K562 (cell line): ENCODE measurements around the gene FCHSD1. TPM values are rescaled to one million over a fixed set of nuclear protein-coding genes. Genes with fewer than 3 reads are reported as not detected.
A peak's percentile ranks its signal among the peaks of the same experiment; 100 is the strongest.

Experiments used
- ARID3B ChIP-seq: fragments of 250-450 bp; sonication (Bioruptor Pico); IDR thresholded peaks from 2 replicates; pipeline ENCODE4 v1.4.0; 2020; ENCODE audit warnings: borderline replicate concordance
- ARID4B ChIP-seq: sonication (generic); formaldehyde crosslinking; IDR thresholded peaks from 2 replicates; pipeline ENCODE4 v1.8.0; 2022; ENCODE audit warnings: mild to moderate bottlenecking, missing genetic modification reagents
- BRCA1 ChIP-seq, 2 experiments: fragments of 450-650 bp in 1 of 2; sonication (generic) in 1 of 2; formaldehyde crosslinking in 1 of 2; IDR thresholded peaks; 2 replicates each; pipeline versions ENCODE4 v1.5.0 to v1.6.1; 2017 to 2020; ENCODE audit warnings: mild to moderate bottlenecking in 1 of 2, missing genetic modification reagents in 1 of 2
- E2F6 ChIP-seq, 2 experiments: IDR thresholded peaks; 2 replicates each; pipeline ENCODE4 v1.6.1; 2011; ENCODE audit warnings: borderline replicate concordance in 1 of 2, control low read depth in 1 of 2, low read depth in 1 of 2, low read length in 1 of 2, mild to moderate bottlenecking in 1 of 2, mixed read lengths in 1 of 2, moderate library complexity in 1 of 2; ENCODE audit not compliant: insufficient read depth in 1 of 2, insufficient read length in 1 of 2, poor library complexity in 1 of 2, severe bottlenecking in 1 of 2; ENCODE audit errors: extremely low read depth in 1 of 2
- GMEB1 ChIP-seq: fragments of 250-450 bp; sonication (Bioruptor Pico); IDR thresholded peaks from 2 replicates; pipeline ENCODE4 v1.4.0; 2020; ENCODE audit warnings: mild to moderate bottlenecking
- KAT2B ChIP-seq: IDR thresholded peaks from one replicate; pipeline ENCODE4 v1.6.1; 2012; ENCODE audit warnings: low read depth, mild to moderate bottlenecking, control low read depth, inconsistent platforms, low read length, moderate library complexity
- MAZ ChIP-seq, 2 experiments: fragments of 450-650 bp in 1 of 2; sonication (generic) in 1 of 2; formaldehyde crosslinking; IDR thresholded peaks in 1 of 2; conservative IDR thresholded peaks in 1 of 2; 2 replicates each; pipeline versions ENCODE4 v1.4.0 to v1.5.0; 2020; ENCODE audit warnings: mild to moderate bottlenecking in 1 of 2, missing genetic modification reagents in 1 of 2
- MCM7 ChIP-seq, 2 experiments: fragments of 450-650 bp; IDR thresholded peaks; 2 replicates each; pipeline ENCODE4 v1.6.1; 2016 to 2018
- NR2F6 ChIP-seq: fragments of 450-650 bp; formaldehyde crosslinking; IDR thresholded peaks from 2 replicates; pipeline ENCODE4 v1.4.0; 2020; ENCODE audit warnings: mild to moderate bottlenecking
- SIN3A ChIP-seq, 2 experiments: fragments of 150-350 bp in 1 of 2; IDR thresholded peaks; 2 replicates each; pipeline ENCODE4 v1.6.1; 2011 to 2016; ENCODE audit warnings: borderline replicate concordance in 2 of 2, low read depth in 2 of 2, low read length in 2 of 2, mild to moderate bottlenecking in 2 of 2, moderate library complexity in 2 of 2; ENCODE audit not compliant: control insufficient read depth in 1 of 2
- ZNF41 ChIP-seq: fragments of 250-450 bp; sonication (Bioruptor Pico); conservative IDR thresholded peaks from 2 replicates; pipeline ENCODE4 v1.4.0; 2020; ENCODE audit warnings: mild to moderate bottlenecking
- polyA plus RNA-seq, 8 experiments: library from polyadenylated mRNA; depleted of rRNA in 4 of 8; stranded (reverse) in 5 of 8; unstranded in 3 of 8; fragments of >200 nt; fragmentation: Nextera tagmentation in 2 of 8; fragmentation: Illumina TruSeq in 1 of 8; extraction: Ambion mirVana in 2 of 8; extraction: Trizol in 1 of 8; gene quantifications; 2 replicates each; pipeline versions ENCODE4 v1.2.1 to v1.2.3, GENCODE V29; 2011 to 2014; ENCODE audit warnings: inconsistent platforms in 1 of 8, missing spikeins in 1 of 8
- total RNA-seq, 7 experiments: library from RNA; depleted of rRNA in 6 of 7; stranded (reverse); fragments of >200 nt in 6 of 7; fragmentation: Illumina TruSeq in 2 of 7; extraction: Trizol in 2 of 7; gene quantifications; 2 replicates each; pipeline versions ENCODE4 v1.2.1 to v1.2.3, GENCODE V29; 2011 to 2021; ENCODE audit warnings: low replicate concordance in 1 of 7
- TF ChIP-seq, protein P1 (sequence below): fragments of 450-650 bp; formaldehyde crosslinking; IDR thresholded peaks from 2 replicates; pipeline ENCODE4 v1.4.0; 2022; ENCODE audit warnings: missing genetic modification characterization

The FCHSD1 gene
- total and polyA plus RNA-seq, 9 of the 15 experiments (the other 6 are each of a cell fraction or from before 2014, with no cell fraction given) = 0.35 to 37.5 (median 13.6) TPM

GRCh38 chr5:141637767-141638419 lies 13.3 kb downstream of the FCHSD1 start (continued):
- TF ChIP-seq E2F6 (IDR thresholded peaks at IDR 0.05; ENCODE audit: borderline replicate concordance in 1 of 2, extremely low read depth in 1 of 2, insufficient read depth in 1 of 2, insufficient read length in 1 of 2, low read depth in 1 of 2, low read length in 1 of 2, poor library complexity in 1 of 2, severe bottlenecking in 1 of 2) = peak in 1 of 2 experiments; percentile 50
- no peak for TF ChIP-seq ZNF41
- no peak for TF ChIP-seq ARID3B (CRISPR knock-in tag)
- TF ChIP-seq NR2F6 (CRISPR knock-in tag) = no peak
- TF ChIP-seq MCM7 (IDR thresholded peaks at IDR 0.05) = no peak
- TF ChIP-seq KAT2B = no peak
- no peak for TF ChIP-seq GMEB1
- TF ChIP-seq, protein P1, sequence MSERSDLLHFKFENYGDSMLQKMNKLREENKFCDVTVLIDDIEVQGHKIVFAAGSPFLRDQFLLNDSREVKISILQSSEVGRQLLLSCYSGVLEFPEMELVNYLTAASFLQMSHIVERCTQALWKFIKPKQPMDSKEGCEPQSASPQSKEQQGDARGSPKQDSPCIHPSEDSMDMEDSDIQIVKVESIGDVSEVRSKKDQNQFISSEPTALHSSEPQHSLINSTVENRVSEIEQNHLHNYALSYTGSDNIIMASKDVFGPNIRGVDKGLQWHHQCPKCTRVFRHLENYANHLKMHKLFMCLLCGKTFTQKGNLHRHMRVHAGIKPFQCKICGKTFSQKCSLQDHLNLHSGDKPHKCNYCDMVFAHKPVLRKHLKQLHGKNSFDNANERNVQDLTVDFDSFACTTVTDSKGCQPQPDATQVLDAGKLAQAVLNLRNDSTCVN (CRISPR knock-in tag) = no peak
- peak; percentile 90 for TF ChIP-seq ARID4B (CRISPR knock-in tag)
- TF ChIP-seq BRCA1 (IDR thresholded peaks at IDR 0.05) = no peak
- 0 out of 2 replicates have a peak, but pooled peaks have one; percentile 36 for TF ChIP-seq BRCA1 (CRISPR knock-in tag; IDR thresholded peaks at IDR 0.05)
- peak in 1 of 2 experiments; percentile 62; a peak in 2 of 4 replicates for TF ChIP-seq MAZ (CRISPR knock-in tag; conservative IDR thresholded peaks at IDR 0.05 in 1 of 2, IDR thresholded peaks at IDR 0.05 in 1 of 2)
- TF ChIP-seq SIN3A (IDR thresholded peaks at IDR 0.05; ENCODE audit: borderline replicate concordance in 2 of 2, control insufficient read depth in 1 of 2, low read depth in 2 of 2, low read length in 2 of 2) = peak; percentile 81 to 99; a peak in 3 of 4 replicates
